GM10248 (cell line): ENCODE results near the gene TRMO.

Source experiments
- CTCF ChIA-PET: fragments of 300-600 bp; sonication (Branson Sonifier 250); formaldehyde crosslinking; extraction: SDS; loops from one replicate; lab custom pipeline; 2021; ENCODE audit warnings: antibody characterized with exemption; lab: Yijun Ruan, JAX
- POLR2A ChIA-PET: fragments of 350-650 bp; sonication (Branson Sonifier 250); formaldehyde crosslinking; extraction: SDS; loops from one replicate; lab custom pipeline; 2020; ENCODE audit warnings: antibody characterized with exemption; lab: Yijun Ruan, JAX
- DNase-seq: peaks from one replicate; pipeline ENCODE4 v3.0.0; 2012; ENCODE audit errors: extremely low spot score
- CTCF ChIP-seq: IDR thresholded peaks from 2 replicates; pipeline ENCODE4 v1.5.1; 2012; ENCODE audit warnings: mild to moderate bottlenecking, low read depth; ENCODE audit errors: extremely low read depth, missing control alignments, control extremely low read depth

The TRMO gene

DNA sequence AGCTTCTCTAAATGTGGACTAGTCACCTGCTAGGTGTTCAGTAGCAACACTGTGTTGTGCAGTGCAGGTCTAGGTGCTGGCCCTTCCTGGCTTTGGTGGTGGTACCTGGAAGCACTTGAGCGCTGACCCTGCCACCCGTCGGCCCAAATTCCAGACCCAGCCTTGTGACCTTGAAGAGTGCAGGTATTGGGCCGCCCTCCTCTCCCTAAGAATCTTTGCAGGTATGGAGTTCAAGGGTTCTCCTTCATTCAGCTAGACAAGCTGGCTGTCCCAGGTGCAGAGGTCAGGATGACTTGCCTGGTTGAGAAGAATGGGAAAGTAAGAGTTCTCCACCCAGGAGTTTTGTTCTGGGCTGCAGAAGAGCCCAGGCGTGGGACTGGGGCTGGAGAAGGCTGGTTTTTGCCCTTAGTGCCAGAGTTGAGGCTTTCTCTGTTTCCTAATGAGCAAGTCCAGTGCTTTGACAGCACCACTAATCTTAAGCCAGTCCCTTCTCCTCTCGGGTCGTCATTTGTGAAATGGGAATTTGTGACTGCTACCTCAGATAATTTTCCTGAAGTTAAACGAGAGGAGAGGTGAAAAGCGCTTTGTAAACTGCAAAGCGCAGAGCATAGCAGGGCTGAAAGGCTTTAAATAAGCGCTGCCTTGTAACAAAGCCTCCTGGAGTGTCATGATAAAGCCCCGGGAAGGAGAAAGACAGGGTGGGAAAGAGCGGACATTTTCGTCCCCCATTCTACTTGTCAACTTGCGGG lies 65.3 kb downstream of the TRMO start:
- CTCF ChIA-PET = no interaction called here
- POLR2A ChIA-PET = no interaction called here
- no peak for DNase-seq
- TF ChIP-seq CTCF = no peak

GRCh38 chr9:97855899-97856298 lies 66.4 kb downstream of the TRMO start:
- CTCF ChIA-PET = no interaction called here
- TF ChIP-seq CTCF = no peak

GRCh38 chr9:97855486-97855875 lies 66.8 kb downstream of the TRMO start:
- ChIA-PET POLR2A (no interaction called here), CTCF (no interaction called here)
- no peak for TF ChIP-seq CTCF
- DNase-seq = no peak

More at GRCh38 chr9:97855899-97856298, 66.4 kb downstream of the TRMO start:
- no peak for DNase-seq
- POLR2A ChIA-PET = no interaction called here

- TF ChIP-seq CTCF = no peak
- POLR2A ChIA-PET = no interaction called here
- DNase-seq = no peak
- CTCF ChIA-PET = no interaction called here
These were observed 67.4 kb downstream of the TRMO start for GRCh38 chr9:97854696-97855485.
